HepG2 (cell line): ENCODE results near the gene PAQR6. TPM values are rescaled to one million over a fixed set of nuclear protein-coding genes. Genes with fewer than 3 reads are reported as not detected.

Experiments used
- ATAC-seq: fragments of 200-7000 bp; cut with Tn5 transposase; 3 replicates; pipeline ENCODE4 v1.9.1; 2020; ENCODE audit warnings: mild to moderate bottlenecking, moderate library complexity
- BruUV-seq: library from RNA; stranded (reverse); fragments of 400-500 nt; replicated peaks from 2 replicates; lab custom pipeline; 2021; lab: Mats Ljungman, UMichigan
- CTCF ChIA-PET: fragments of 300-600 bp; formaldehyde crosslinking; extraction: SDS; loops from one replicate; lab custom pipeline; 2021; ENCODE audit warnings: low total read pairs, inconsistent platforms, low intra/inter-chr PET ratio; lab: Yijun Ruan, JAX
- POLR2A ChIA-PET: fragments of 350-600 bp; sonication (Branson Sonifier 250); formaldehyde crosslinking; loops from one replicate; lab custom pipeline; 2020; ENCODE audit warnings: antibody characterized with exemption, inconsistent platforms; lab: Yijun Ruan, JAX
- DNase-seq: peaks from one replicate; pipeline ENCODE4 v3.0.0-alpha.2; 2015; ENCODE audit warnings: low spot score
- FAIRE-seq: peaks from 3 replicates; lab custom pipeline; 2011; peaks lifted over from hg19 to GRCh38; lab: Jason Lieb, UNC
- H2AFZ ChIP-seq: one replicate; pipeline ENCODE4 v1.6.1; 2011; ENCODE audit warnings: low read length, inconsistent platforms
- H3K27ac ChIP-seq: fragments of 300-600 bp; 3 replicates; pipeline ENCODE4 v1.8.0; 2011; ENCODE audit warnings: mixed run types, mild to moderate bottlenecking, mixed read lengths, low read length, inconsistent platforms; ENCODE audit not compliant: insufficient read depth; ENCODE audit errors: extremely low read length
- H3K27me3 ChIP-seq, 2 experiments: fragments of 200-600 bp in 1 of 2; 2 replicates in 1 of 2; 3 replicates in 1 of 2; pipeline versions ENCODE4 v1.6.0 to v1.8.0; 2011; ENCODE audit warnings: low read length in 2 of 2, mild to moderate bottlenecking in 2 of 2, moderate library complexity in 2 of 2, inconsistent platforms in 1 of 2; ENCODE audit not compliant: insufficient read depth in 2 of 2, control insufficient read depth in 1 of 2
- H3K36me3 ChIP-seq, 2 experiments: fragments of 200-600 bp in 1 of 2; replicated peaks in 1 of 2; 2 replicates in 1 of 2; 3 replicates in 1 of 2; pipeline versions ENCODE4 v1.5.1 to v1.8.0; 2011; ENCODE audit warnings: low read length in 2 of 2, inconsistent platforms in 1 of 2; ENCODE audit not compliant: insufficient read depth in 2 of 2, control insufficient read depth in 1 of 2
- H3K4me1 ChIP-seq: 2 replicates; pipeline ENCODE4 v1.5.1; 2012; ENCODE audit warnings: low read length, inconsistent platforms; ENCODE audit not compliant: insufficient read depth
- H3K4me2 ChIP-seq: 2 replicates; pipeline ENCODE4 v1.6.0; 2011; ENCODE audit warnings: low read depth, low read length, inconsistent platforms
- H3K4me3 ChIP-seq, 3 experiments: fragments of 200-600 bp in 1 of 3; sonication (generic), shearing (Covaris generic) in 1 of 3; replicated peaks in 1 of 3; 2 replicates each; pipeline ENCODE4 v1.5.1; 2011 to 2016; ENCODE audit warnings: low read length in 3 of 3, inconsistent platforms in 2 of 3, low read depth in 2 of 3, mild to moderate bottlenecking in 2 of 3, control low read depth in 1 of 3, mixed read lengths in 1 of 3; ENCODE audit not compliant: insufficient read depth in 1 of 3
- H3K79me2 ChIP-seq: one replicate; pipeline ENCODE4 v1.6.1; 2011; ENCODE audit warnings: low read length, inconsistent platforms; ENCODE audit not compliant: insufficient read depth
- H3K9ac ChIP-seq: 2 replicates; pipeline ENCODE4 v1.6.0; 2011; ENCODE audit warnings: mild to moderate bottlenecking, low read depth, low read length, inconsistent platforms; ENCODE audit not compliant: insufficient read depth
- H3K9me3 ChIP-seq: 2 replicates; pipeline ENCODE4 v1.5.1; 2012; ENCODE audit warnings: mild to moderate bottlenecking, low read length
- H4K20me1 ChIP-seq: 2 replicates; pipeline ENCODE4 v1.6.0; 2011; ENCODE audit warnings: inconsistent platforms, mild to moderate bottlenecking, low read length, moderate library complexity; ENCODE audit not compliant: insufficient read depth
- CC2D1A ChIP-seq: sonication (generic); formaldehyde crosslinking; IDR thresholded peaks from 2 replicates; pipeline ENCODE4 v1.8.1; 2023; ENCODE audit warnings: mild to moderate bottlenecking, missing genetic modification reagents
- CREB3 ChIP-seq: sonication (generic); formaldehyde crosslinking; IDR thresholded peaks from 2 replicates; pipeline ENCODE4 v1.5.0; 2020; ENCODE audit warnings: missing genetic modification reagents
- ETV6 ChIP-seq: sonication (generic); formaldehyde crosslinking; conservative IDR thresholded peaks from 2 replicates; pipeline ENCODE4 v1.4.0; 2020; ENCODE audit warnings: missing genetic modification reagents
- HNF1B ChIP-seq: sonication (generic); formaldehyde crosslinking; IDR thresholded peaks from 2 replicates; pipeline ENCODE4 v1.5.1; 2020; ENCODE audit warnings: mild to moderate bottlenecking, moderate library complexity, missing genetic modification reagents
- HOMEZ ChIP-seq: IDR thresholded peaks from 2 replicates; pipeline ENCODE4 v1.6.1; 2016; ENCODE audit warnings: low read depth
- JUND ChIP-seq: sonication (generic); formaldehyde crosslinking; IDR thresholded peaks from 2 replicates; pipeline ENCODE4 v1.8.0; 2022; ENCODE audit warnings: mild to moderate bottlenecking, missing genetic modification reagents
- RBAK ChIP-seq: sonication (generic); formaldehyde crosslinking; IDR thresholded peaks from 2 replicates; pipeline ENCODE4 v1.5.1; 2020; ENCODE audit warnings: mild to moderate bottlenecking, missing genetic modification reagents
- RFX5 ChIP-seq: IDR thresholded peaks from 2 replicates; pipeline ENCODE4 v1.6.1; 2011; ENCODE audit warnings: low read depth, low read length, improper control_type of control experiment
- SIX4 ChIP-seq: sonication (generic); formaldehyde crosslinking; IDR thresholded peaks from 2 replicates; pipeline ENCODE4 v1.4.0; 2020; ENCODE audit warnings: missing genetic modification reagents
- SNAPC5 ChIP-seq: sonication (generic); formaldehyde crosslinking; IDR thresholded peaks from 2 replicates; pipeline ENCODE4 v1.8.1; 2023; ENCODE audit warnings: mild to moderate bottlenecking, missing genetic modification reagents, borderline replicate concordance
- TARDBP ChIP-seq: sonication (generic); formaldehyde crosslinking; IDR thresholded peaks from 2 replicates; pipeline ENCODE4 v1.8.0; 2022; ENCODE audit warnings: mild to moderate bottlenecking, missing genetic modification reagents
- ZFP37 ChIP-seq: sonication (generic); formaldehyde crosslinking; IDR thresholded peaks from 2 replicates; pipeline ENCODE4 v1.4.0; 2020; ENCODE audit warnings: missing genetic modification reagents, borderline replicate concordance
- ZNF136 ChIP-seq: sonication (generic); formaldehyde crosslinking; IDR thresholded peaks from 2 replicates; pipeline ENCODE4 v1.8.1; 2022; ENCODE audit warnings: low read depth, mild to moderate bottlenecking, moderate library complexity, missing genetic modification reagents
- ZNF234 ChIP-seq: sonication (generic); formaldehyde crosslinking; conservative IDR thresholded peaks from 2 replicates; pipeline ENCODE4 v1.5.1; 2020; ENCODE audit warnings: mild to moderate bottlenecking, missing genetic modification reagents
- ZNF577 ChIP-seq: sonication (generic); formaldehyde crosslinking; IDR thresholded peaks from 2 replicates; pipeline ENCODE4 v1.4.0; 2020; ENCODE audit warnings: mild to moderate bottlenecking, low read depth, missing genetic modification reagents, borderline replicate concordance
- ZNF691 ChIP-seq: sonication (generic); formaldehyde crosslinking; IDR thresholded peaks from 2 replicates; pipeline ENCODE4 v1.4.0; 2020; ENCODE audit warnings: missing genetic modification reagents, low read depth, mild to moderate bottlenecking, borderline replicate concordance
- ZNF704 ChIP-seq: sonication (generic); formaldehyde crosslinking; IDR thresholded peaks from 2 replicates; pipeline ENCODE4 v1.8.1; 2023; ENCODE audit warnings: mild to moderate bottlenecking, inconsistent platforms, moderate library complexity, missing genetic modification reagents, borderline replicate concordance
- ZNF724P ChIP-seq: sonication (generic); formaldehyde crosslinking; IDR thresholded peaks from 2 replicates; pipeline ENCODE4 v1.8.0; 2022; ENCODE audit warnings: missing genetic modification reagents, borderline replicate concordance
- WGBS: methylation state at CpG from one replicate; pipeline ENCODE4 v1.1.6; 2017; ENCODE audit warnings: low lambda C conversion rate; 5-methylcytosine and 5-hydroxymethylcytosine counted together
- in situ Hi-C: cut with HindIII; loops from 2 replicates; pipeline ENCODE4 v1.10.0; 2017; ENCODE audit warnings: low pct_unique_long_range_greater_than_20kb; ENCODE audit not compliant: extremely low pct_ligation_motif_present
- intact Hi-C: fragments of 100-400 bp; cut with micrococcal nuclease; formaldehyde crosslinking; loops from one replicate; pipeline ENCODE4 v1.10.0; 2022; ENCODE audit not compliant: unreplicated experiment
- polyA plus RNA-seq, 8 experiments: library from polyadenylated mRNA; depleted of rRNA in 3 of 8; stranded (reverse) in 7 of 8; unstranded in 1 of 8; fragments of >200 nt; fragmentation: Illumina TruSeq in 4 of 8; extraction: Trizol in 4 of 8; gene quantifications; 2 replicates each; pipeline versions ENCODE4 v1.2.1 to v1.2.3, GENCODE V29; 2011 to 2016; ENCODE audit warnings: low read depth in 4 of 8, missing spikeins in 1 of 8, mixed read lengths in 1 of 8; ENCODE audit not compliant: insufficient read depth in 1 of 8
- total RNA-seq, 5 experiments: library from RNA; depleted of rRNA; stranded (reverse); fragments of >200 nt; fragmentation: Illumina TruSeq; extraction: Trizol; gene quantifications; 2 replicates each; pipeline ENCODE4 v1.2.3, GENCODE V29; 2016; ENCODE audit warnings: low read depth in 1 of 5

Gene PAQR6
- total and polyA plus RNA-seq, 2 of the 13 experiments (the other 11 are each of a cell fraction or from before 2014, with no cell fraction given) = 0.82 to 1.4 TPM

GRCh38 chr1:156241311-156241811 is 6.5 kb downstream of the PAQR6 start (continued):
- TF ChIP-seq HNF1B (CRISPR knock-in tag) (no peak), ZNF234 (CRISPR knock-in tag) (no peak), ZFP37 (CRISPR knock-in tag) (no peak), ZNF691 (CRISPR knock-in tag) (no peak), TARDBP (CRISPR knock-in tag) (no peak)

- ChIA-PET POLR2A (interaction anchor here (1.2 kb wide), 1 partner anchor 26 kb away, joined by 4 read pairs; the partner anchor contains the start of gene PMF1), CTCF (no interaction called here)
- H3K79me2 ChIP-seq = no peaks in the 10 kb centered on the region
- no peaks in the 10 kb centered on the region for H3K4me1 ChIP-seq
- H3K36me3 ChIP-seq = peaks cover 19 to 49% of the 10 kb centered on the region in 2 experiments
- H4K20me1 ChIP-seq = no peaks in the 10 kb centered on the region
- no peaks in the 10 kb centered on the region for H3K9me3 ChIP-seq
- in situ Hi-C loops (no loop called here), intact Hi-C loops (no loop called here)
- ATAC-seq (no peak), DNase-seq (no peak), FAIRE-seq (no peak)
- H3K27me3 ChIP-seq = no peaks in the 10 kb centered on the region
- no TSS peak for BruUV-seq
- no peak overlapping the region for H3K27ac ChIP-seq
- no peak overlapping the region for H2AFZ ChIP-seq
- H3K9ac ChIP-seq = no peak overlapping the region
- no peak overlapping the region for H3K4me3 ChIP-seq
- 96% methylated on average over 5 of the region's 5 CpGs for WGBS
- H3K4me2 ChIP-seq = no peak overlapping the region
- TF ChIP-seq RFX5 = no peak
- no peak for TF ChIP-seq CREB3 (CRISPR knock-in tag)
- TF ChIP-seq ZNF704 (CRISPR knock-in tag) = no peak
- TF ChIP-seq RBAK = no peak
- TF ChIP-seq ZNF136 (CRISPR knock-in tag) = no peak
- no peak for TF ChIP-seq CC2D1A (CRISPR knock-in tag)
- no peak for TF ChIP-seq SNAPC5 (CRISPR knock-in tag)
- no peak for TF ChIP-seq HOMEZ
- no peak for TF ChIP-seq ETV6
- no peak for TF ChIP-seq JUND (CRISPR knock-in tag)
- no peak for TF ChIP-seq ZNF724P (CRISPR knock-in tag)
- TF ChIP-seq SIX4 (CRISPR knock-in tag) = no peak
- no peak for TF ChIP-seq ZNF577
These were observed 9.6 kb downstream of the PAQR6 start for GRCh38 chr1:156238248-156238647.
